Body of pancreas (tissue), 4 donors: Measurements from ENCODE around the gene CAPN8. TPM values are rescaled to one million over a fixed set of nuclear protein-coding genes. Genes with fewer than 3 reads are reported as not detected.

ENCODE experiments used
- ATAC-seq: fragments of 150-250 bp; one replicate; pipeline ENCODE4 v1.9.1; 2016
- DNase-seq, 4 donors: peaks; one replicate each; pipeline ENCODE4 v3.0.0-alpha.2; 2019
- H3K27ac ChIP-seq, 4 donors: fragments of 200-600 bp; sonication (generic); 1 replicate in 3 of 4; 2 replicates in 1 of 4; pipeline versions ENCODE4 v1.5.1 to v1.6.1; 2016 to 2019; ENCODE audit warnings: mild to moderate bottlenecking in 1 of 4, mixed read lengths in 1 of 4, moderate library complexity in 1 of 4
- H3K27me3 ChIP-seq, 2 donors: fragments of 200-600 bp; sonication (generic); one replicate each; pipeline ENCODE4 v1.6.0; 2016; ENCODE audit warnings: mild to moderate bottlenecking in 1 of 2
- H3K36me3 ChIP-seq, 2 donors: fragments of 200-600 bp; sonication (generic); replicated peaks in 1 of 2; 2 replicates each; pipeline ENCODE4 v1.5.1; 2016; ENCODE audit warnings: low read depth in 2 of 2; ENCODE audit not compliant: insufficient read depth in 1 of 2
- H3K4me1 ChIP-seq: fragments of 200-600 bp; sonication (generic); one replicate; pipeline ENCODE4 v1.6.0; 2016
- H3K4me3 ChIP-seq, 2 donors: fragments of 200-600 bp; sonication (generic); 1 replicate in 1 of 2; 2 replicates in 1 of 2; pipeline ENCODE4 v1.5.1; 2016 to 2019
- H3K9me3 ChIP-seq, 3 donors: fragments of 200-600 bp; sonication (generic); 1 replicate in 2 of 3; 2 replicates in 1 of 3; pipeline ENCODE4 v1.5.1; 2016
- POLR2A ChIP-seq, 3 donors: fragments of 450-650 bp; IDR thresholded peaks; one replicate each; pipeline ENCODE4 v1.6.1; 2016; ENCODE audit warnings: antibody characterized with exemption in 3 of 3, mild to moderate bottlenecking in 2 of 3
- WGBS, 2 donors: methylation state at CpG; one replicate each; pipeline ENCODE4 v1.1.5; 2017; 5-methylcytosine and 5-hydroxymethylcytosine counted together
- intact Hi-C: fragments of 100-400 bp; cut with DNase I; formaldehyde crosslinking; loops from one replicate; pipeline ENCODE4 v1.15.1; 2023
- total RNA-seq, 2 donors: library from RNA; depleted of rRNA; stranded (reverse); fragments of >200 nt; gene quantifications; one replicate each; pipeline ENCODE4 v1.1.0, GENCODE V29; 2016
- TF ChIP-seq, protein P1 (sequence below), 7 experiments: fragments of 450-650 bp in 4 of 7; fragments of 200-600 bp in 3 of 7; sonication (generic) in 3 of 7; IDR thresholded peaks; one replicate each; pipeline ENCODE4 v1.5.1; 2016 to 2019; ENCODE audit warnings: antibody characterized with exemption in 7 of 7

CAPN8 gene
- total RNA-seq, 2 donors from 2014 or later, result 43.1 TPM; not detected in 1

DNA sequence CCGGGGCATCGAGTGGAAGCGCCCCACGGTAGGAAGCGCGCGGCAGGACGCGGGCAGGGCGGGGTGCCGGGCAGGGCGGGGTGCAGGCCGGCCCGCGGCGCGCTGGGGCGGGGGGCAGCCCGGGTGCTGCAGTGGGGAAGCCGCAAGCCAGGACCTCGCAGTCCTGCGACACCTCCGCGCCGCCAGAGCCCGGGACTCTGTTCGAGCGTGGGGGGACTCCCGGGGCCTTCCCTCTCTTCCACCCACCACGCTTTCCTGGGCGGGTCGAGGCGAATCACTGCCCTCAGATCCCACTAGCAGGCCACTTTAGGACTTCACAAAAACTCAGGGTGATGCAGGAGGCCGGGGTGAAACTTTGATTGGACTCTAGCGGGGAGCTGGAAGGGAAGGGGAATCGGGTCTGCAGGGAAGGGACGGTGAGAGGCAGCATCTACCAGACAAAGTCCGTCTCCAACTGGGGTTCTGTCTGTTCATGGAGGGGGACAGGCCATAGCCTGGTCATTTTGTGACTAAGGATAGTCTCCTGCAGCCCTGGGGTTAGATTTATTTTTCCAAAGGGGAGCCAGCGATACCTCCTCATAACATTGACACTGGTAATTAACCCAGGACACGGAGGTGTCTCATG lies 47.5 kb upstream of the CAPN8 start:
- no peaks in the 10 kb centered on the region for H3K36me3 ChIP-seq
- WGBS, 2 donors, result 3 to 10% methylated on average over 6 to 40 of the region's 40 CpGs
- TF ChIP-seq POLR2A (IDR thresholded peaks at IDR 0.05), result no peak
- TF ChIP-seq, protein P1, sequence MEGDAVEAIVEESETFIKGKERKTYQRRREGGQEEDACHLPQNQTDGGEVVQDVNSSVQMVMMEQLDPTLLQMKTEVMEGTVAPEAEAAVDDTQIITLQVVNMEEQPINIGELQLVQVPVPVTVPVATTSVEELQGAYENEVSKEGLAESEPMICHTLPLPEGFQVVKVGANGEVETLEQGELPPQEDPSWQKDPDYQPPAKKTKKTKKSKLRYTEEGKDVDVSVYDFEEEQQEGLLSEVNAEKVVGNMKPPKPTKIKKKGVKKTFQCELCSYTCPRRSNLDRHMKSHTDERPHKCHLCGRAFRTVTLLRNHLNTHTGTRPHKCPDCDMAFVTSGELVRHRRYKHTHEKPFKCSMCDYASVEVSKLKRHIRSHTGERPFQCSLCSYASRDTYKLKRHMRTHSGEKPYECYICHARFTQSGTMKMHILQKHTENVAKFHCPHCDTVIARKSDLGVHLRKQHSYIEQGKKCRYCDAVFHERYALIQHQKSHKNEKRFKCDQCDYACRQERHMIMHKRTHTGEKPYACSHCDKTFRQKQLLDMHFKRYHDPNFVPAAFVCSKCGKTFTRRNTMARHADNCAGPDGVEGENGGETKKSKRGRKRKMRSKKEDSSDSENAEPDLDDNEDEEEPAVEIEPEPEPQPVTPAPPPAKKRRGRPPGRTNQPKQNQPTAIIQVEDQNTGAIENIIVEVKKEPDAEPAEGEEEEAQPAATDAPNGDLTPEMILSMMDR (IDR thresholded peaks at IDR 0.05), result no peak
- DNase-seq (peak in 1 of 4 donors; percentile 36), ATAC-seq (peak; percentile 51)
- H3K4me3 ChIP-seq, result peak overlapping the region; percentile 22 to 56
- no peaks in the 10 kb centered on the region for H3K9me3 ChIP-seq
- H3K4me1 ChIP-seq, result peaks cover 37% of the 10 kb centered on the region
- intact Hi-C loops, result no loop called here
- peak overlapping the region; percentile 80 to 91 (median 88) for H3K27ac ChIP-seq
- H3K27me3 ChIP-seq, result no peaks in the 10 kb centered on the region

DNA sequence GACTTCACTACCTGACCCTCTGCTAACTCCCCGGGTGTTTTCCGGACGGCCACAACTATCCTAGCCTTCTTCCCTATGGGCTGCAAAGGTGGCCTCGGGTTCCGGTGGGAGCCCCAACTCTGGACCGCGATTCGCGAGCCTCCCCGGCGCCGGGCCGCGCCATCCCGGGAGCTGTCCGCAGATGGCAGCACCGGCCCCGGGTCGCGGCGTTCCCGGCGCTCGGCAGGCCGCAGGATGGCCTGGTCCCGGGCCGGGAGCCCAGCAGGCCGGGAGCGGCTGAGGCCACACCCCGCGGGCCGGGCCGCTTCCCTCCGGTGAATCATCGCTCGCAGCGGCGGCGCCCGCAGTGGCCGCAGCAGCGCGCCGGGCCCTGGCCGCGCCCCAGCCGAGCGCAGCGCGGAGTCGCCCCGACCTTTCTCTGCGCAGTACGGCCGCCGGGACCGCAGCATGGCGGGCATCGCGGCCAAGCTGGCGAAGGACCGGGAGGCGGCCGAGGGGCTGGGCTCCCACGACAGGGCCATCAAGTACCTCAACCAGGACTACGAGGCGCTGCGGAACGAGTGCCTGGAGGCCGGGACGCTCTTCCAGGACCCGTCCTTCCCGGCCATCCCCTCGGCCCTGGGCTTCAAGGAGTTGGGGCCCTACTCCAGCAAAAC lies 46.8 kb upstream of the CAPN8 start, which contains the start of gene CAPN2:
CAPN2 (plus strand) TSS at position 346 of the 656 bp plus-strand sequence; CDS start at position 448, 102 bp downstream.
- Histone ChIP-seq H3K4me1 (peaks cover 43% of the 10 kb centered on the region), H3K27ac (peak within 1 kb of the TSS; percentile 80 to 91 (median 88)), H3K27me3 (no peaks in the 10 kb centered on the region), H3K9me3 (no peaks in the 10 kb centered on the region), H3K4me3 (peak within 1 kb of the TSS; percentile 22 to 56), H3K36me3 (no peaks in the 10 kb centered on the region)
- intact Hi-C loops, result no loop called here
- ATAC-seq (peak; percentile 94), DNase-seq (peak; percentile 85 to 91 (median 88))
- 0% methylated on average over 3 to 54 of the region's 74 CpGs for whole genome bisulfite sequencing, 2 donors
- TF ChIP-seq POLR2A (IDR thresholded peaks at IDR 0.05), result peak; percentile 71 to 94 (median 77)
- TF ChIP-seq, protein P1 (IDR thresholded peaks at IDR 0.05), result peak; percentile 57 to 95 (median 68)

DNA sequence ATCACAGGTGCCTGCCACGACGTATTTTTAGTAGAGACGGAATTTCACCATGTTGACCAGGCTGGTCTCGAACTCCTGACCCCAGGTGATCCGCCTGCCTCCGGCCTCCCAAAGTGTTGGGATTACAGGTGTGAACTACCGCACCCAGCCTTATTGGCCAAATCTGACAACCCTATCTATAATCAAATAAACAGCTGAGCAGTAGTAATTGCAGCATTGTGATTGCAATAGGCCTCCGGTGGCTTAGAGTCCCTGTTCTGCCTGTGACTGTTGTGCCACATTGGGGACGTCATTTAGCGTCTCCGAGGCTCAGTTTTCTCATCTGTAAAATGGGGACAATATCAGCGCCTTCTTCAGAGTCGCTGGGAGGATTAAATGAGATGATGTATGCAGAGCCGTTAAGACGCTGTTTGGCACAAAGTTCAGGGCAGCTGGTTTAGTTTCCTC lies 46.3 kb upstream of the CAPN8 start:
- Histone ChIP-seq H3K4me3 (no peak overlapping the region), H3K36me3 (no peaks in the 10 kb centered on the region), H3K4me1 (peaks cover 49% of the 10 kb centered on the region), H3K9me3 (no peaks in the 10 kb centered on the region), H3K27me3 (no peaks in the 10 kb centered on the region), H3K27ac (peak overlapping the region in 3 of 4 donors; percentile 87 to 91 (median 89))
- ATAC-seq, result peak; percentile 9
- peak in 1 of 4 donors; percentile 9 for DNase-seq
- WGBS, 2 donors, result 44 to 48% methylated on average over 12 to 15 of the region's 15 CpGs
- TF ChIP-seq, protein P1 (IDR thresholded peaks at IDR 0.05), result no peak
- TF ChIP-seq POLR2A (IDR thresholded peaks at IDR 0.05), result no peak
- intact Hi-C loops, result no loop called here

DNA sequence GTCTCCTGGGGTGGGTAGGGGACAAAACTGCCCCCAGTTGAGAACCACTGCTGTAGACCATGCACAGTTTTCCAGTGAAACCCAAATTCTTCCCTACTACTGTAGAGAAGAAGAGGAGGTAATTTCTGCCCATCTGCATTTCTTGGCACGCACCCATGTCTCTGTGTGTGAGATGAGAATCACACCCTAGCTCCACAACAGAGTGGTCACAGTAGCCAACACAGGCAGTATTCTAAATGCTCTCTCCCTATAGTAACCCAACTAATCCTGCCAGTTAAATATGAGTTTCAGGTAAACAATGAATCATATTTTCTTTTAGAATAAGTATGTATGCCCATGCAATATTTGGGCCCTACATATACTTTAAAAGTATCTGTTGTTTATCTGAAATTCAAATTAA lies 45.7 kb upstream of the CAPN8 start:
- no peak for DNase-seq
- ATAC-seq, result no peak
- no peaks in the 10 kb centered on the region for H3K9me3 ChIP-seq
- TF ChIP-seq, protein P1 (IDR thresholded peaks at IDR 0.05), result no peak
- no peak for TF ChIP-seq POLR2A (IDR thresholded peaks at IDR 0.05)
- no peaks in the 10 kb centered on the region for H3K27me3 ChIP-seq
- 71 to 91% methylated on average over 1 of the region's 1 CpG for WGBS, 2 donors
- H3K4me1 ChIP-seq, result peaks cover 51% of the 10 kb centered on the region
- no peak overlapping the region for H3K27ac ChIP-seq
- intact Hi-C loops, result no loop called here
- H3K36me3 ChIP-seq, result no peaks in the 10 kb centered on the region
- no peak overlapping the region for H3K4me3 ChIP-seq
